Spleen (tissue), 11 donors: Measurements from ENCODE around the gene FIBCD1. TPM values are rescaled to one million over a fixed set of nuclear protein-coding genes. Genes with fewer than 3 reads are reported as not detected.

ENCODE experiments used
- DNase-seq: peaks from one replicate; pipeline ENCODE4 v3.0.0-alpha.2; 2020
- H3K27ac ChIP-seq, 8 donors: fragments of 200-600 bp; sonication (generic) in 7 of 8; 1 replicate in 4 of 8; 2 replicates in 4 of 8; pipeline versions ENCODE4 v1.5.0 to v1.8.0; 2016 to 2021; ENCODE audit warnings: inconsistent platforms in 4 of 8, mild to moderate bottlenecking in 4 of 8, moderate library complexity in 1 of 8
- H3K27me3 ChIP-seq, 7 donors: fragments of 200-600 bp; sonication (generic) in 6 of 7; replicated peaks in 1 of 7; 1 replicate in 4 of 7; 2 replicates in 3 of 7; pipeline versions ENCODE4 v1.5.0 to v1.8.0; 2016 to 2021; ENCODE audit warnings: inconsistent platforms in 3 of 7, mild to moderate bottlenecking in 1 of 7
- H3K36me3 ChIP-seq, 6 donors: fragments of 200-600 bp; sonication (generic) in 5 of 6; 1 replicate in 4 of 6; 2 replicates in 2 of 6; pipeline versions ENCODE4 v1.5.0 to v1.8.0; 2016 to 2021; ENCODE audit warnings: inconsistent platforms in 2 of 6
- H3K4me1 ChIP-seq, 6 donors: fragments of 200-600 bp; sonication (generic) in 5 of 6; 1 replicate in 3 of 6; 2 replicates in 3 of 6; pipeline versions ENCODE4 v1.5.0 to v1.8.0; 2016 to 2021; ENCODE audit warnings: inconsistent platforms in 3 of 6
- H3K4me3 ChIP-seq, 8 donors: fragments of 200-600 bp; sonication (generic) in 7 of 8; 1 replicate in 4 of 8; 2 replicates in 4 of 8; pipeline versions ENCODE4 v1.5.0 to v1.8.0; 2016 to 2021; ENCODE audit warnings: inconsistent platforms in 4 of 8, mild to moderate bottlenecking in 4 of 8, moderate library complexity in 2 of 8
- H3K9me3 ChIP-seq, 8 donors: fragments of 200-600 bp; sonication (generic) in 7 of 8; 1 replicate in 4 of 8; 2 replicates in 4 of 8; pipeline versions ENCODE4 v1.5.0 to v1.8.0; 2016 to 2021; ENCODE audit warnings: inconsistent platforms in 4 of 8
- POLR2A ChIP-seq, 3 donors: fragments of 450-650 bp; IDR thresholded peaks; one replicate each; pipeline ENCODE4 v1.5.1; 2017; ENCODE audit warnings: antibody characterized with exemption in 3 of 3, mild to moderate bottlenecking in 1 of 3
- POLR2AphosphoS5 ChIP-seq, 3 donors: sonication (generic); formaldehyde crosslinking; IDR thresholded peaks; one replicate each; pipeline ENCODE4 v1.5.1; 2017; ENCODE audit warnings: antibody characterized with exemption in 3 of 3
- WGBS, 5 donors: extraction: QIAGEN DNeasy Blood & Tissue Kit in 3 of 5; methylation state at CpG; one replicate each; pipeline versions ENCODE4 v1.1.5 to v1.1.7; 2013 to 2018; 5-methylcytosine and 5-hydroxymethylcytosine counted together
- intact Hi-C: fragments of 100-400 bp; cut with DNase I; formaldehyde crosslinking; loops from one replicate; pipeline ENCODE4 v1.15.0; 2023; ENCODE audit warnings: low total_unique reads
- polyA plus RNA-seq, 3 donors: library from polyadenylated mRNA; stranded (reverse); fragments of 200-250 nt; gene quantifications; one replicate each; pipeline ENCODE4 v1.2.1, GENCODE V29; 2013
- total RNA-seq, 7 donors: library from RNA; depleted of rRNA in 3 of 7; stranded (reverse); fragments of >200 nt in 3 of 7; fragmentation: NEBNext Ultra II Directional in 4 of 7; extraction: Animal tissue kit (Norgen Biotek cat#: 25700) in 4 of 7; gene quantifications; one replicate each; pipeline versions ENCODE4 v1.1.0 to v1.2.1, GENCODE V29; 2016 to 2021
- TF ChIP-seq, protein P1 (sequence below), 11 experiments: fragments of 200-600 bp in 7 of 11; fragments of 450-650 bp in 4 of 11; sonication (generic) in 4 of 11; IDR thresholded peaks in 8 of 11; conservative IDR thresholded peaks in 3 of 11; 1 replicate in 7 of 11; 2 replicates in 4 of 11; pipeline versions ENCODE4 v1.4.0 to v1.8.0; 2016 to 2021; ENCODE audit warnings: antibody characterized with exemption in 11 of 11, inconsistent platforms in 4 of 11, mild to moderate bottlenecking in 1 of 11
- donor health status: healthy with polysubstance abuse.
- donor health status: DM: no; HTN: no; CAD: no; lungs with moderate emphysema.
- donor health status: DM: no; HTN: no; CAD: no.
- donor health status: Bipolar disorder and iron deficiency.
- donor health status: healthy.
- donor health status: DM: no; HTN: no; CAD: no.
- donor health status: DM: yes; HTN: yes; CAD: no.

Gene FIBCD1
- total and polyA plus RNA-seq, 10 donors = 0.02 to 0.51 (median 0.35) TPM; not detected in 3

DNA sequence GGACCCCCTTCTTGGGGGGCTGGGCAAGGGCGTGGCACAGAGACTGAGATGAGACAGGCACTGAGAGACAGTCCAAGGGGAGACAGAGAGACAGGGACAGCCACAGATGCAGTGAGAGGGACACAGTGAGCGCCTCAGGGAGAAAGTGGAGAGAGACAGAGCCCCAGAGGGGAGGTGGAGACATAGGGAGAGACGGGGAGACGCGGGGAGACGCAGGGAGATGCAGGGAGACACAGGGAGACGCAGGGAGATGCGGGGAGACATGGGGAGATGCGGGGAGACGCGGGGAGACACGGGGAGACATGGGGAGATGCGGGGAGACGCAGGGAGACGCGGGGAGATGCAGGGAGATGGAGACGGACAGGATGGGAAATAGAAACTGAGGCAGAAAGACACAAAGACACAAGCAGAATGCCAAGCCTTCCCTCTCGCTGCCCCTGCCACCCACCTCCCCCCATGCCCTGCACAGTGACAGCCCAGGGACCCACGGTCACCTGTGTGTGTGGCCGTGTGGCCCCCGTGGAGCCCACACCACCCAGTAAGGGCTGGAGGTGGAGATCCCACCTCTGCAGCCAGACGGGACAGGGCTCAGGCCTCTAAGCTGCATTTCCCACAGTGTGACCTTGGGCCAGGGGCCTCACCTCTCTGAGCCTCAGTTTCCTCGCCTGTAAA lies 8.8 kb downstream of the FIBCD1 start:
- Histone ChIP-seq H3K4me1 (peaks cover 0 to 11% (median under 1%) of the 10 kb centered on the region in 6 donors), H3K27ac (no peak overlapping the region), H3K36me3 (no peaks in the 10 kb centered on the region), H3K27me3 (peaks cover 0 to 73% (median 29%) of the 10 kb centered on the region in 7 donors), H3K9me3 (no peaks in the 10 kb centered on the region), H3K4me3 (no peak overlapping the region)
- TF ChIP-seq POLR2AphosphoS5 (IDR thresholded peaks at IDR 0.05) (no peak), POLR2A (IDR thresholded peaks at IDR 0.05) (no peak)
- TF ChIP-seq, protein P1, sequence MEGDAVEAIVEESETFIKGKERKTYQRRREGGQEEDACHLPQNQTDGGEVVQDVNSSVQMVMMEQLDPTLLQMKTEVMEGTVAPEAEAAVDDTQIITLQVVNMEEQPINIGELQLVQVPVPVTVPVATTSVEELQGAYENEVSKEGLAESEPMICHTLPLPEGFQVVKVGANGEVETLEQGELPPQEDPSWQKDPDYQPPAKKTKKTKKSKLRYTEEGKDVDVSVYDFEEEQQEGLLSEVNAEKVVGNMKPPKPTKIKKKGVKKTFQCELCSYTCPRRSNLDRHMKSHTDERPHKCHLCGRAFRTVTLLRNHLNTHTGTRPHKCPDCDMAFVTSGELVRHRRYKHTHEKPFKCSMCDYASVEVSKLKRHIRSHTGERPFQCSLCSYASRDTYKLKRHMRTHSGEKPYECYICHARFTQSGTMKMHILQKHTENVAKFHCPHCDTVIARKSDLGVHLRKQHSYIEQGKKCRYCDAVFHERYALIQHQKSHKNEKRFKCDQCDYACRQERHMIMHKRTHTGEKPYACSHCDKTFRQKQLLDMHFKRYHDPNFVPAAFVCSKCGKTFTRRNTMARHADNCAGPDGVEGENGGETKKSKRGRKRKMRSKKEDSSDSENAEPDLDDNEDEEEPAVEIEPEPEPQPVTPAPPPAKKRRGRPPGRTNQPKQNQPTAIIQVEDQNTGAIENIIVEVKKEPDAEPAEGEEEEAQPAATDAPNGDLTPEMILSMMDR (IDR thresholded peaks at IDR 0.05 in 8 of 11, conservative IDR thresholded peaks at IDR 0.05 in 3 of 11) = no peak
- DNase-seq = no peak
- intact Hi-C loops = no loop called here
- 83 to 87% (median 85%) methylated on average over 23 of the region's 23 CpGs for WGBS, 5 donors

DNA sequence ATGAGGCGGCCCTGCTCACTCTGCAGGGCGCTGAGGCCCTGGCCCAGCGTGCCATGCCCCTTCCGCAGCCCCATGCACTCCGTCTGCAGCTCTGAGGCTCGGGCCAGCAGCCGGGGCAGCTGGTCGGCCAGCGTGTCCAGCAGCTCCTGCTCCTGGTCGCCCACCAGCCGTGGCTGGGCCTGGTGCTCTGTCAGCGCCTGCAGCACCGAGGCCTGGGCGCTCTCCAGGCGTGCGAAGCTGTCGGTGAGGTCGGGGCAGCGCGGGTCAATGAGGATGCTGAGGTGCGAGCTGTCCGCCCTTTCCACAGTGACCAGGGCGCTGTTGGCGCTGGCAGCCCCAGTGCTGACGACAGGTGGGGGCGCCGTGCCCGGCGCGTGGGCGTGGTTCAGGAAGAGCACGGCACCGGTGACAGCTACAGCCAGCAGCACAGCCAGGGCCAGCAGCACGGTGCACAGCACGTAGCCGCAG lies 9.4 kb downstream of the FIBCD1 start:
- DNase-seq = no peak
- Histone ChIP-seq H3K4me3 (no peak overlapping the region), H3K27ac (no peak overlapping the region), H3K27me3 (peaks cover 0 to 73% (median 31%) of the 10 kb centered on the region in 7 donors), H3K9me3 (no peaks in the 10 kb centered on the region), H3K36me3 (no peaks in the 10 kb centered on the region), H3K4me1 (peaks cover 0 to 9% (median 0%) of the 10 kb centered on the region in 6 donors)
- no peak for TF ChIP-seq POLR2AphosphoS5 (IDR thresholded peaks at IDR 0.05)
- WGBS, 5 donors = 74 to 92% (median 87%) methylated on average over 5 to 36 of the region's 36 CpGs
- intact Hi-C loops = no loop called here

- Histone ChIP-seq H3K27me3 (peaks cover 0 to 73% (median 31%) of the 10 kb centered on the region in 7 donors), H3K4me3 (no peak overlapping the region), H3K36me3 (no peaks in the 10 kb centered on the region), H3K4me1 (peaks cover 0 to 9% (median 0%) of the 10 kb centered on the region in 6 donors), H3K9me3 (no peaks in the 10 kb centered on the region), H3K27ac (no peak overlapping the region)
- DNase-seq = no peak
- intact Hi-C loops = no loop called here
- TF ChIP-seq POLR2AphosphoS5 (IDR thresholded peaks at IDR 0.05) = no peak
- TF ChIP-seq, protein P1 (IDR thresholded peaks at IDR 0.05 in 8 of 11, conservative IDR thresholded peaks at IDR 0.05 in 3 of 11) = no peak
- WGBS, 5 donors = 53 to 69% (median 61%) methylated on average over 7 to 14 of the region's 14 CpGs
Measured at GRCh38 chr9:130927995-130928900, 10.8 kb downstream of the FIBCD1 start.

GRCh38 chr9:130927338-130927737 lies 11.7 kb downstream of the FIBCD1 start:
- Histone ChIP-seq H3K9me3 (no peaks in the 10 kb centered on the region), H3K27ac (no peak overlapping the region), H3K4me1 (peaks cover 0 to 9% (median 0%) of the 10 kb centered on the region in 6 donors), H3K4me3 (no peak overlapping the region), H3K36me3 (no peaks in the 10 kb centered on the region), H3K27me3 (peaks cover 0 to 73% (median 22%) of the 10 kb centered on the region in 7 donors)
- DNase-seq = no peak
- 81 to 87% (median 84%) methylated on average over 6 to 10 of the region's 10 CpGs for WGBS, 5 donors
- TF ChIP-seq, protein P1 (IDR thresholded peaks at IDR 0.05 in 8 of 11, conservative IDR thresholded peaks at IDR 0.05 in 3 of 11) = no peak
- TF ChIP-seq POLR2A (IDR thresholded peaks at IDR 0.05) (no peak), POLR2AphosphoS5 (IDR thresholded peaks at IDR 0.05) (no peak)
- intact Hi-C loops = no loop called here
